Stimulated activated CD8-positive, alpha-beta memory T cell treated with anti-CD3 and anti-CD28 coated beads, Interleukin-15, amount 100 ng/mL, for 1 hour (primary cell): ENCODE measurements around the gene GLRX3.

Source experiments
- DNase-seq: peaks from one replicate; pipeline ENCODE4 v3.0.0-alpha.2; 2020; ENCODE audit warnings: low read depth

The GLRX3 gene

GRCh38 chr10:130137659-130138478 lies 1.7 kb downstream of the GLRX3 start:
- no peak for DNase-seq

- DNase-seq = no peak
Observed at GRCh38 chr10:130138479-130138866, 2.3 kb downstream of the GLRX3 start.

- no peak for DNase-seq
Observed at GRCh38 chr10:130140425-130140824, 4.2 kb downstream of the GLRX3 start.

- no peak for DNase-seq
Observed at GRCh38 chr10:130141038-130141437, 4.8 kb downstream of the GLRX3 start.

- DNase-seq = no peak
Observed at GRCh38 chr10:130141460-130141859, 5.3 kb downstream of the GLRX3 start.

- no peak for DNase-seq
Observed at GRCh38 chr10:130141878-130142277, 5.7 kb downstream of the GLRX3 start.

- DNase-seq = no peak
Observed at GRCh38 chr10:130146042-130146441, 9.9 kb downstream of the GLRX3 start.

GRCh38 chr10:130159192-130159794 lies 23.1 kb downstream of the GLRX3 start:
- DNase-seq = no peak

- DNase-seq = no peak
Observed at GRCh38 chr10:130160775-130161174, 24.6 kb downstream of the GLRX3 start.

- DNase-seq = no peak
Observed at GRCh38 chr10:130161331-130161730, 25.1 kb downstream of the GLRX3 start.

GRCh38 chr10:130167193-130167592 lies 31.0 kb downstream of the GLRX3 start:
- DNase-seq = no peak

GRCh38 chr10:130167707-130168106 lies 31.5 kb downstream of the GLRX3 start:
- no peak for DNase-seq

- no peak for DNase-seq
Observed at GRCh38 chr10:130169136-130169859, 33.1 kb downstream of the GLRX3 start.

- DNase-seq = no peak
Observed at GRCh38 chr10:130171196-130171595, 35.0 kb downstream of the GLRX3 start.

- no peak for DNase-seq
Observed at GRCh38 chr10:130174328-130174727, 38.1 kb downstream of the GLRX3 start.

- DNase-seq = no peak
Observed at GRCh38 chr10:130175074-130175473, 38.9 kb downstream of the GLRX3 start.

GRCh38 chr10:130177250-130177649 lies 41.1 kb downstream of the GLRX3 start:
- DNase-seq = no peak

- no peak for DNase-seq
Observed at GRCh38 chr10:130179640-130180039, 43.4 kb downstream of the GLRX3 start.

- DNase-seq = no peak
Observed at GRCh38 chr10:130180416-130180815, 44.2 kb downstream of the GLRX3 start.

GRCh38 chr10:130181858-130182257 lies 45.7 kb downstream of the GLRX3 start:
- DNase-seq = no peak

GRCh38 chr10:130185591-130185990 lies 49.4 kb downstream of the GLRX3 start:
- no peak for DNase-seq

GRCh38 chr10:130188195-130189175 lies 52.3 kb downstream of the GLRX3 start:
- DNase-seq = no peak
